ENCODE data around the gene SMIM24.
A peak's percentile ranks its signal among the peaks of the same experiment; 100 is the strongest.
"Not testable (repeated sequence)": the region's sequence is repeated elsewhere in the genome, so short reads cannot be mapped to it uniquely, and the experiment has no call there.

The SMIM24 gene

GRCh38 chr19:3455393-3455955, 24.9 kb downstream of the SMIM24 start:
- DNase-seq = no peak

DNA sequence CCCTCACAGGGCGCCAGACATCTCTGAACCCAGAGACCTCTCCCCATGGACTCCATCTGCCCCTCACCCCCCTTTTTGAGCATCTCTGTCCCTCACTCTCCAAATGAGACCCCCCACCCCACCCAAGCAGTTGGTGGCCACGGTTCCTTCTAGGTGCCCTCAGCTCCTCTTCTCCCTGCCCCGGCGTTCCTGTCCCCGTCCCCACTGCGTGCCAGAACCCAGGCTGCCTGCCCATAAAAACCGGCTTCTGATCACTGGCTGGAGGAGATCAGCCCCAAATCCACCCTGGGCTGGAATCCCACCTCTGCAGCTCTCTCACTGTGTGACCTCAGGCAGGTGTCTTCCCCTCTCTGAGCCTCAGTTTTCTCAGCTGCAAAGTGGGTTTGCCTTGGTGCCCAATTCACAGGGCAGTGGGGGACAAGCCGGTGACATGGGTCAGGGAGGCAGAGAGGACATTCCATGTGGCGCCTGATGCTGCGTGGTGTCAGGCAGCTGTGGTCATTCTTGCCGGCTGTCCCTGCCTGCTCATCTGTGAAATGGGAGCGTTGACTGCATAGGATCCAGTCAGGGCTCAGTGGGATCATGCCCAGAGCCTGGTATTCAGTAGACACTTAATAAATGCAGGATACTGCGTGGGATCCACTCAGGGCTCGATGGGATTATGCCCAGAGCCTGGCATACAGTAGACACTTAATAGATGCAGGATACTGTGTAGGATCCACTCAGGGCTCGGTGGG, 25.5 kb downstream of the SMIM24 start:
- no peak for DNase-seq

DNA sequence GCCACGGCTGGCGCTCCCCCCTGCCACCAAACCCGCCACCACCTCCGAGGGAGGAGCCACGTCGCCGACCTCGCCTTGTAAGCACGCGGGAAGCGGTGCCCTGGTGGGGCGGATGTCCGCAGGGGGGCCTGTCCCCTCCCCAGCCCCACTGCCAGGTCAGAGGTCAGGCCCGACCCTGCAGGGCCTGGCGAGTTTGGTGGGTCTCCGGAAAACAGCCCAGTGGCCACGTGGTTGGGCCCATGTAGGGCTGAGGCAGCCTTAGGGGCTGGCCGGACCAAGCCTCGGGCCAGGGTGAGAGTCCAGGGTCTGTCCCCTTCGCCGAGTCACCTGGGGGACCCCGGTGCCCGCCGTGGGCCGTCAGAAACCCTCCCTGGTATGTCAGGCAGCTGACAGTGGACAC, 26.5 kb downstream of the SMIM24 start:
- no peak for DNase-seq

DNA sequence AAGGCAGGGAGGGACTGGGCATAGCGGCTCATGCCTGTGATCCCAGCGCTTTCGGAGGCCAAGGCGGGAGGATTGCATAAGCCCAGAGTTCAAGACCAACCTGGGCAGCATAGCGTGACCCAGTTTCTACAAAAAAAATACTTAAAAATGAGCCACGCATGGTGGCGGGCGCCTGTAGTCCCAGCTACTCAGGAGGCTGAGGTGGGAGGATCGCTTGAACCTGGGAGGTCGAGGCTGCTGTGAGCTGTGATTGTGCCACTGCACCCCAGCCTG, 27.4 kb downstream of the SMIM24 start:
- DNase-seq = not testable (repeated sequence)

GRCh38 chr19:3452171-3452941, 28.0 kb downstream of the SMIM24 start:
- DNase-seq = peak in 1 of 2 donors; percentile 58

DNA sequence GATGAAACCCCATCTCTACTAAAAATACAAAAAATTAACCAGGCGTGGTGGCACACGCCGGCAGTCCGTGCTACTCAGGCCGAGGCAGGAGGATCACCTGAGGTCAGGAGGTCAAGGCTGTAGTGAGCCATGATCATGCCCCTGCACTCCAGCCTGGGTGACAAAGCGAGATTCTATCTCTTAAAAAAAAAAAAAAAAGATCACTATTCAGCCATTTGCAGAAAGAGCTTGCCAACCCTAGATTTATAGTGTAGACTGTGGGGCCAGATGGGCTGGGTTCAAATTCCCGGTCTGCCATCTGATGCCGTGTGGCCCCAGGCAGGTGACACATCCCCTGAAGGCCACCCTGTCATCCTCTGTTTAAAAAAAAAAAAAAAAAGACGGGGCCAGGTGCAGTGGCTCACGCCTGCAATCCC, 28.9 kb downstream of the SMIM24 start:
- no peak for DNase-seq

- peak; percentile 96 to 99 for DNase-seq
Measured at GRCh38 chr19:3450796-3451411, 29.4 kb downstream of the SMIM24 start.

DNA sequence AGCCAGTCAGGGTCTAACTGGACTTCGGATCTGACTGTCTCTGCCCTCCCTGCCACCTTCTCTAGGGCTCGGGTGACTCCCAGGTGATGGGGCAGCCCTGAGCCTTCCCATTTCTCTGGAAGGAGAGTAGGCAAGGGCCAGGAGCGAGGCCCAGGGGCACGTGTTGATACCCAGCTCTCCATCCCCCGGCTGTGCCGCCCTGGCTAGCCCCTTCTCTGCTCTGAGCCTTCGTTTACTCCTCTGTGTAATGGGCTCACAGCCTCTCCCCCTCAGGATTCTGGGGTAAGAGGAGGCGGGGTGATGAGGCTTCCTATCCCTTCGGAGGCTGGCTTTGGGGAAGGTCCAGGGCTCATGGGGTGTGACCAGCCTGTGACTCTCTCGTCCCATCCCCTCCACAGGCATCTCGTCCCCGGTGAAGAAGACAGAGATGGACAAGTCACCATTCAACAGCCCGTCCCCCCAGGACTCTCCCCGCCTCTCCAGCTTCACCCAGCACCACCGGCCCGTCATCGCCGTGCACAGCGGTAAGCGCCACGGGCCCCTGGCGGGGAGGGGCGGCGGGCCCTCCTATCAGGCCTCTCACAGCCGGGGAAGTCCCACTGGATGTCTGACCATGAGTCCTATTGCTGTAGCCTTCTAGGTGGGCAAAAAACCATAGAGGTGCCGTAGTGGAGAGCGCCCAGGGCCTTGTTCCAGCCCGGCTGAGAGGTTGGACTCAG, 31.6 kb downstream of the SMIM24 start:
- DNase-seq = no peak

- not testable (repeated sequence) for DNase-seq
Measured at GRCh38 chr19:3446657-3447056, 33.7 kb downstream of the SMIM24 start.

DNA sequence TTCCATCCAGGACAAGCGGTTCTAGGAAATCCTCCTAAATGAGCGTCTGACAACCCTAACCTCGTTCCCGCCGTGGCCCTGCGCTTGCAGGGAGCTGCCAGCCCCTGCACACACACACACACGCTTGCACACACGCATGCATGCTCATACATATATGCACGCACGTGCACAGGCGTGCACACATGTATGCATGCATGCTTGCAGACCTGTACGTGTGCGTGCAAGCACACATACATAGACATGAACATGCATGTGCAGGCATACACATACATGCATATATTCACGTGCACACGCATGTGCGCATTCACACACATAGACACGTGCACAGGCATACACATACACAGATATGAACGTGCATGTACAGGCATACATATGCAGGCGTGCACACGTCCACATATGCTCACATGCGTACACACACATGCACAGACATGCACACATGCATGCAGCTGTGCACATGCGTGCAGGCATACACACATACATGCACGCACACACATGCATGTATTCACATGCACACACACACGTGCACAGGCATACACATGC, 35.6 kb downstream of the SMIM24 start:
- no peak for DNase-seq

DNA sequence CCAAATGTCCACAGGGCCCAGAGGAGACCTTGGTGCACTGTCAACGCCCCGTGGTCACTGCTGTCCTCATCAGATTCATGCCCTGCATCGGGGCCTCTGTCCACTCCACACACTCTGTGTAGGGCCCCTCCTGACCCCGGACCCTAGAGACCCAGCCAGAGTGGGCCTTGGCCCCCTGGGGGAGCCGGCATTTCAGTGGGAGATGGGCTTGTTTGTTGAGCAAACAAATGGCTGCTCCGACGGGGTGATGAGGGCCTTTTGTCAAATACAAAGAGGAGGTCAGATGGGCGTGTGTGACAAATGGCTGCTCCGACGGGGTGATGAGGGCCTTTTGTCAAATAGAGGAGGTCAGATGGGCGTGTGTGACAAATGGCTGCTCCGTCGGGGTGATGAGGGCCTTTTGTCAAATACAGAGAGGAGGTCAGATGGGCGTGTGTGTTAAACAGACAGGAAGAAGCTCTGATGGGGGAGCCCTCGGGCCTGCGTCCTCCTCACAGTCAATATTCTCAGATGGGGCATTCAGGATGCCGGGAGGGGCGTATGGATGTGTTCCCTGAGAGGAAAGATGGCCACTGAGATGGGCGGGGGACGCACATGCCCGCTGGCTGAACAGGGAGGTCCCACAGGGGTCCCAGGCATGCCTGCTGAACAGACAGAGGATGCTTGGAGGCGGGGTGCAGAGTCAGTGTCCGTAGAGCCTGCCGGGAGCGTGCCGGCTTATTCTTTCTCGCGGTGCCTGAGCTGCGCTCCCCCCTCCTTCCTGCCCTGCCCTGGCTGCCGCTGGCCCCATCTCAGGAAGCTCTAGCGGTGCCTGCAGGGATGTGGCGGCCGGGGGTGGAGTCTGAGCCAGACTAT, 36.3 kb downstream of the SMIM24 start:
- no peak for DNase-seq

- no peak for DNase-seq
Measured at GRCh38 chr19:3442487-3443071, 37.7 kb downstream of the SMIM24 start.

DNA sequence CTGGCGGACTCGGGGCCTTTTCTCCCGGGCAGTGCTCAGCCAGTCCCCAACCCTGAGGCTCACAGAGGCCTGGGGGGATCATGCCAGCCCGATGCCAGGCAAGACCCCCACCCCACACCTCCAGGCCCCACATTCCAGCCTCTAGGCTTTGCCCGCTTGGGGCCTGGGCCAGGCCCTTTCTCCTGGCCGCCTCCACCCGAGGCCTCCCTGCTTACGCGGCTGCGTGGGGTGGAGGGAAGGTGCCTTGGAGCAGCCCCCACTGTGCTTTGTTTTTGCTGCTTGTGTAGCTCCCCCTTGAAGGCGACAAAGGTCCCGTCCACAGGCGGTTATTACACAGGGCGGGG, 38.4 kb downstream of the SMIM24 start:
- no peak for DNase-seq

DNA sequence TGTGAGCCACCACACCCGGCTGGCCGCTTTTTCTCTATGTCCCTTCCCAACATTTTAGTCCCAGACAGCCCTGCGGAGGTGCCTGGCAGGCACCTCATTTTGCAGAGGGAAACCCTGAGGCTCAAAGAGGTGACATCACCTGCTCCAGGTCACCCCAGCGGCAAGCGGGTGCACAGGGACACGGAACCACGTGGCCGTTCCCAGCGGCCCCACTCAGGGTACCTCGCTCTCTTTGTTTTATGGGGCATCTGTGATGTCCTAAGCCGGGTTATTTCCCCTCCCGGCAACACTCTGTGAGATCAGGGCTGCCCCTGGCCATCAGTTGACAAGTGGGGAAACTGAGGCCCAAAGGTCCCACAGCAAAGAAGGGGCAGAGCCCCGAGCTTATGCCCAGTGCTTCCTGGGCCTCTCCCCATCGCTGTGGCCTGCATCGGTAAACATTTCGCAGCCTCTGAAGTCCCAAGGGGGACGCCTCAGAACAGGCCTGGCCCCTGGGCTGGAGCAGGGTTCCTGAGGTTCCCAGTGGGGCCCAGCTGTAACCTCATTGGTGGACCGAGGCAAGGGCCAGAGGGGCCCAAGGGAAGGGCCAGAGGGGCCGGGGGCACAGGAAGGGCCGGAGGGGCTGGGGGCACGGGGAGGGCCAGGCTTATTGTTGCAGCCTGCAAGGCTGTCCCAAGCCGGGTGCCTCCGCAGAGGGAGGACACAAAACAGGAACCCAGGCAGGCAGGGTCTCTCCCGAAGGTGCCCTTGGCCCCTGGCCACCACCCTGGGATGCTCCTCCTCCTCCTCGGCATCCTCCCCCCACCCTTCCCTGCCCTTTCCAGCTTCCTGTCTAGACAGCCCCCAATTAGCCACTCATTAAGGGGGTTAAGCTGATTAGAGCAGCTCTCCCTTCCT, 39.0 kb downstream of the SMIM24 start:
- DNase-seq = no peak

GRCh38 chr19:3440082-3440481, 40.2 kb downstream of the SMIM24 start:
- peak; percentile 71 to 75 for DNase-seq

DNA sequence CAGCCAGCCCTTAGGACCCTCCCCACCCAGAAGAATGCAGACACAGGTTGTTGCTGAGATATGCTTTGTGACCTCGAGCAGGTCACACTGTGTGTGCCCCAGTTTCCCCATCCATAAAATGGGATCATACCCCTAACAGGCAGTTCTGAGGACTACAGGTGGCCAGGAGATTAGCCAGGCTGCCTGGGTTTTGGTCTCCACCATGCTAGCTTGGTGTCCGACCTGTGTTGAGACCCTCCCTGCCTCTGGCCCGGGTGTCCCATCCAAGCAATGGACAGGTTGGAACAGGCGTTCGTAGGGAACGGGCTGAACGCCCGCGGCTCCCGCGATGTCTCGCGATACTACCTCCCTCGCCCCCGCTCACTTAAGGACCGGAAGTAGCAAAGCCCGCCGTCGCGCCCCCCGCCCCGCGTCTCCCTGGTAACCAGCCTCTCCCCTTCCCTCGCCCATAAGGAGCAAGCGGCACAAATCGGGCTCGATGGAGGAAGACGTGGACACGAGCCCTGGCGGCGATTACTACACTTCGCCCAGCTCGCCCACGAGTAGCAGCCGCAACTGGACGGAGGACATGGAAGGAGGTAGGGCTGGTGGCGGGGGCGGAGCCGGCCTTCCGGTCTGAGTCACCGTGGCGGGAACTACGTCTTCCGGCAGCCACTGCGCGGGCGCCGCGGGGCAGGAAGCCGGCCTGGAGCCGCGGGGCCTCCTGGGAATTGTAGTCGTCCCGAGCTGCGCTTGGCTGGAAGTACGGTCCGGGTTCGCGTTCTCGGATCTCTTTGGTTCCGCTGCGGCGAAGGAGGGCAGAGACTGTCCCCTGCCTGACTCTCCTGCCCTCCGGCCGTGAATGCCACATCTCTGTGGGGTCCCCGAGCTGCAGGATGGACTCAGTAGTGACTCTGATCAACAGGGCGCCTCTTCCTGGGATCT, 45.4 kb downstream of the SMIM24 start:
- DNase-seq = peak; percentile 99

DNA sequence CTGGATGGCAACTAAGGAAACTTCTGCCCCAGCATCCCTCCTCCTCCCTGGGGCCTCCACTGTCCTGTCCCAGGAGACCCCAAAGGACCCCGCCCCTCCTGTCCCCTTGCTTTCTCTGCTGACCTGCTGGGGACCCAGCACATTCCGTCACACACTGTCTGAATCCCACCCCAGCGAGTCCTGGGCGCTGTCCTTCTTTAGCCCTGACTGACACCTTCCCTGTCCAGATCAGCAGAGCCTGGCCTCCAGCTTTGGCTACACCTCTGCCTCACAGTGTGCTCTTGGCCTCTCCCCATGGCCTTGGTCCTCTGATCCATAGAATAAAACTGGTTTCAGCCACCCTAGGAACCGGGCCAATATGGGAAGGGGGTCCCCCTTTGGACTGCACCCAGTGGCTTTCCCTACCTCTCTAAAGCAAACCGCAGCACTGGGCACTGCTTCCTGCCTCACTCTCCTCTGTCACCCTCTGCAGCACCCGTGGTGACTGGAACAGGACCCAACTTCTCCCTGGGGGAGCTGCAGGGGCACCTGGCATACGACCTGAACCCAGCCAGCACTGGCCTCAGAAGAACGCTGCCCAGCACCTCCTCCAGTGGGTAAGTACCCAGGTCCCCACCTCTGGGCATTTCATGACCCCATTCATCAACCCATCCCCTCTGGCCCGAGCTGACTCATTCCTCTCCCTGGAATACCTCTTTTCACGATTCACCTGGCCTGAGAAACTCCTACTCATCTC, 46.4 kb downstream of the SMIM24 start:
- no peak for DNase-seq

GRCh38 chr19:3433313-3433712, 47.0 kb downstream of the SMIM24 start:
- DNase-seq = no peak

All from inflammatory macrophage (primary cell).